Stimulated activated effector memory CD8-positive, alpha-beta T cell treated with anti-CD3 and anti-CD28 coated beads, Interleukin-12 subunit alpha, Interleukin-12 subunit beta, amount 100 ng/mL, for 72 hours (primary cell): ENCODE results near the gene AFF2.

ENCODE experiments used
- ATAC-seq: fragments of 150-1000 bp; cut with Tn5 transposase; 2 replicates; pipeline ENCODE4 v1.10.0; 2021
- DNase-seq, 2 donors: peaks; one replicate each; pipeline ENCODE4 v3.0.0; 2021 to 2022; ENCODE audit warnings: low spot score in 2 of 2
- H3K27ac Mint-ChIP-seq: one replicate; pipeline ENCODE4 v1.8.0; 2022; ENCODE audit warnings: mild to moderate bottlenecking, mixed read lengths
- H3K36me3 Mint-ChIP-seq: one replicate; pipeline ENCODE4 v1.8.0; 2022; ENCODE audit warnings: mild to moderate bottlenecking, mixed read lengths
- H3K4me1 Mint-ChIP-seq: one replicate; pipeline ENCODE4 v1.8.0; 2022; ENCODE audit warnings: mixed read lengths
- H3K4me3 Mint-ChIP-seq: one replicate; pipeline ENCODE4 v1.8.0; 2022; ENCODE audit warnings: mild to moderate bottlenecking, mixed read lengths
- H3K9me3 Mint-ChIP-seq: one replicate; pipeline ENCODE4 v1.8.0; 2022; ENCODE audit warnings: mixed read lengths

AFF2 gene

GRCh38 chrX:148681605-148682004, 181.2 kb downstream of the AFF2 start:
- Mint-ChIP-seq H3K27ac (no peak overlapping the region), H3K4me3 (no peak overlapping the region), H3K4me1 (no peaks in the 10 kb centered on the region), H3K9me3 (no peaks in the 10 kb centered on the region), H3K36me3 (no peaks in the 10 kb centered on the region)
- no peak for ATAC-seq
- DNase-seq = no peak

- no peak overlapping the region for H3K4me3 Mint-ChIP-seq
- no peaks in the 10 kb centered on the region for H3K4me1 Mint-ChIP-seq
- H3K9me3 Mint-ChIP-seq = no peaks in the 10 kb centered on the region
- no peak for ATAC-seq
- no peaks in the 10 kb centered on the region for H3K36me3 Mint-ChIP-seq
- no peak for DNase-seq
- H3K27ac Mint-ChIP-seq = no peak overlapping the region
These were observed 181.8 kb downstream of the AFF2 start for GRCh38 chrX:148682206-148682605.

GRCh38 chrX:148691456-148691855, 191.0 kb downstream of the AFF2 start:
- Mint-ChIP-seq H3K4me1 (no peaks in the 10 kb centered on the region), H3K27ac (no peak overlapping the region), H3K9me3 (no peaks in the 10 kb centered on the region), H3K36me3 (no peaks in the 10 kb centered on the region), H3K4me3 (no peak overlapping the region)
- no peak for ATAC-seq
- DNase-seq = no peak

- DNase-seq = no peak
These were observed 194.8 kb downstream of the AFF2 start for GRCh38 chrX:148695255-148695654.

GRCh38 chrX:148698221-148698620, 197.8 kb downstream of the AFF2 start:
- H3K4me3 Mint-ChIP-seq = no peak overlapping the region
- H3K4me1 Mint-ChIP-seq = no peaks in the 10 kb centered on the region
- ATAC-seq = no peak
- H3K27ac Mint-ChIP-seq = no peak overlapping the region
- no peaks in the 10 kb centered on the region for H3K36me3 Mint-ChIP-seq
- DNase-seq = no peak
- no peaks in the 10 kb centered on the region for H3K9me3 Mint-ChIP-seq

More at GRCh38 chrX:148695255-148695654, 194.8 kb downstream of the AFF2 start:
- no peak for ATAC-seq
- Mint-ChIP-seq H3K9me3 (no peaks in the 10 kb centered on the region), H3K4me1 (no peaks in the 10 kb centered on the region), H3K4me3 (no peak overlapping the region), H3K27ac (no peak overlapping the region), H3K36me3 (no peaks in the 10 kb centered on the region)

- Mint-ChIP-seq H3K27ac (no peak overlapping the region), H3K36me3 (no peaks in the 10 kb centered on the region), H3K4me1 (no peaks in the 10 kb centered on the region), H3K9me3 (no peaks in the 10 kb centered on the region), H3K4me3 (no peak overlapping the region)
- ATAC-seq (no peak), DNase-seq (no peak)
These were observed 199.6 kb downstream of the AFF2 start for GRCh38 chrX:148700021-148700420.

- Mint-ChIP-seq H3K9me3 (no peaks in the 10 kb centered on the region), H3K4me1 (no peaks in the 10 kb centered on the region), H3K27ac (no peak overlapping the region), H3K4me3 (no peak overlapping the region), H3K36me3 (no peaks in the 10 kb centered on the region)
- ATAC-seq = no peak
- DNase-seq = no peak
These were observed 213.6 kb downstream of the AFF2 start for GRCh38 chrX:148713981-148714380.

GRCh38 chrX:148715361-148715760, 214.9 kb downstream of the AFF2 start:
- ATAC-seq = no peak
- DNase-seq = no peak
- Mint-ChIP-seq H3K27ac (no peak overlapping the region), H3K4me3 (no peak overlapping the region), H3K4me1 (no peaks in the 10 kb centered on the region), H3K9me3 (no peaks in the 10 kb centered on the region), H3K36me3 (no peaks in the 10 kb centered on the region)

- ATAC-seq (no peak), DNase-seq (no peak)
- H3K4me3 Mint-ChIP-seq = no peak overlapping the region
- H3K4me1 Mint-ChIP-seq = no peaks in the 10 kb centered on the region
- no peaks in the 10 kb centered on the region for H3K9me3 Mint-ChIP-seq
- no peaks in the 10 kb centered on the region for H3K36me3 Mint-ChIP-seq
- no peak overlapping the region for H3K27ac Mint-ChIP-seq
These were observed 222.5 kb downstream of the AFF2 start for GRCh38 chrX:148722966-148723365.

- DNase-seq = no peak
- Mint-ChIP-seq H3K4me1 (no peaks in the 10 kb centered on the region), H3K9me3 (no peaks in the 10 kb centered on the region), H3K4me3 (no peak overlapping the region), H3K27ac (no peak overlapping the region), H3K36me3 (no peaks in the 10 kb centered on the region)
- ATAC-seq = no peak
These were observed 223.1 kb downstream of the AFF2 start for GRCh38 chrX:148723551-148723950.

GRCh38 chrX:148728901-148729300, 228.5 kb downstream of the AFF2 start:
- Mint-ChIP-seq H3K27ac (no peak overlapping the region), H3K4me1 (no peaks in the 10 kb centered on the region), H3K9me3 (no peaks in the 10 kb centered on the region), H3K36me3 (no peaks in the 10 kb centered on the region), H3K4me3 (no peak overlapping the region)
- ATAC-seq = no peak
- DNase-seq = no peak

GRCh38 chrX:148732743-148733142, 232.3 kb downstream of the AFF2 start:
- no peaks in the 10 kb centered on the region for H3K4me1 Mint-ChIP-seq
- H3K4me3 Mint-ChIP-seq = no peak overlapping the region

GRCh38 chrX:148741441-148741840, 241.0 kb downstream of the AFF2 start:
- Mint-ChIP-seq H3K9me3 (no peaks in the 10 kb centered on the region), H3K4me3 (no peak overlapping the region), H3K27ac (no peak overlapping the region)

More at GRCh38 chrX:148732743-148733142, 232.3 kb downstream of the AFF2 start:
- DNase-seq (no peak), ATAC-seq (no peak)
- no peak overlapping the region for H3K27ac Mint-ChIP-seq
- H3K36me3 Mint-ChIP-seq = no peaks in the 10 kb centered on the region
- H3K9me3 Mint-ChIP-seq = no peaks in the 10 kb centered on the region

GRCh38 chrX:148755111-148755510, 254.7 kb downstream of the AFF2 start:
- Mint-ChIP-seq H3K4me3 (no peak overlapping the region), H3K27ac (no peak overlapping the region), H3K36me3 (no peaks in the 10 kb centered on the region), H3K9me3 (no peaks in the 10 kb centered on the region), H3K4me1 (no peaks in the 10 kb centered on the region)
- ATAC-seq = no peak
- no peak for DNase-seq

More at GRCh38 chrX:148741441-148741840, 241.0 kb downstream of the AFF2 start:
- H3K36me3 Mint-ChIP-seq = no peaks in the 10 kb centered on the region
- H3K4me1 Mint-ChIP-seq = no peaks in the 10 kb centered on the region
- ATAC-seq (no peak), DNase-seq (no peak)

- no peaks in the 10 kb centered on the region for H3K36me3 Mint-ChIP-seq
- no peak overlapping the region for H3K27ac Mint-ChIP-seq
- ATAC-seq = no peak
These were observed 263.5 kb downstream of the AFF2 start for GRCh38 chrX:148763896-148764295.

GRCh38 chrX:148768296-148768695, 267.9 kb downstream of the AFF2 start:
- Mint-ChIP-seq H3K36me3 (no peaks in the 10 kb centered on the region), H3K4me3 (no peak overlapping the region), H3K4me1 (no peaks in the 10 kb centered on the region), H3K27ac (no peak overlapping the region), H3K9me3 (no peaks in the 10 kb centered on the region)
- DNase-seq = no peak
- ATAC-seq = no peak

More at GRCh38 chrX:148763896-148764295, 263.5 kb downstream of the AFF2 start:
- Mint-ChIP-seq H3K4me1 (no peaks in the 10 kb centered on the region), H3K4me3 (no peak overlapping the region), H3K9me3 (no peaks in the 10 kb centered on the region)
- DNase-seq = no peak

GRCh38 chrX:148771440-148771839, 271.0 kb downstream of the AFF2 start:
- no peaks in the 10 kb centered on the region for H3K4me1 Mint-ChIP-seq
- no peak for ATAC-seq
- DNase-seq = no peak
- no peak overlapping the region for H3K27ac Mint-ChIP-seq
- no peaks in the 10 kb centered on the region for H3K36me3 Mint-ChIP-seq
- H3K4me3 Mint-ChIP-seq = no peak overlapping the region
- H3K9me3 Mint-ChIP-seq = no peaks in the 10 kb centered on the region
